GM18861 (cell line): ENCODE data around the gene SRP9.
"Not testable (repeated sequence)": the region's sequence is repeated elsewhere in the genome, so short reads cannot be mapped to it uniquely, and the experiment has no call there.

ENCODE experiments used
- ATAC-seq: cut with Tn5 transposase; IDR thresholded peaks from one replicate; pipeline ENCODE4 v1.9.1; 2021; ENCODE audit not compliant: unreplicated experiment

Gene SRP9

GRCh38 chr1:225774281-225775147 is 3.1 kb upstream of the SRP9 start:
- no peak for ATAC-seq

DNA sequence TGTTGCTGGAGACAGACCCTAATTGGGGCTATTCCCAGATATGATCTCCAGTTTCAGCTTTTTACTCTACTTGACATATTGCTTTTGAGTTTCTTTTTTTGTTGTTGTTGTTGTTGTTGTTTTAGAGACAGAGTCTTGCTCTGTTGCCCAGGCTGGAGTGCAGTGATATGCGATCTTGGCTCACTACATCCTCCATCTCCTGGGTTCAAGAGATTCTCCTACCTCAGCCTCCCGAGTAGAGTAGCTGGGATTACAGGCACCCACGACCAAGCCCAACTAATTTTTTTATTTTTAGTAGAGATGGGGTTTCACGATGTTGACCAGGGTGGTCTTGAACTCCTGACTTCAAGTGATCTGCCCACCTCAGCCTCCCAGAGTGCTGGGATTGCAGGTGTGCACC is 1.3 kb upstream of the SRP9 start:
- no peak for ATAC-seq

DNA sequence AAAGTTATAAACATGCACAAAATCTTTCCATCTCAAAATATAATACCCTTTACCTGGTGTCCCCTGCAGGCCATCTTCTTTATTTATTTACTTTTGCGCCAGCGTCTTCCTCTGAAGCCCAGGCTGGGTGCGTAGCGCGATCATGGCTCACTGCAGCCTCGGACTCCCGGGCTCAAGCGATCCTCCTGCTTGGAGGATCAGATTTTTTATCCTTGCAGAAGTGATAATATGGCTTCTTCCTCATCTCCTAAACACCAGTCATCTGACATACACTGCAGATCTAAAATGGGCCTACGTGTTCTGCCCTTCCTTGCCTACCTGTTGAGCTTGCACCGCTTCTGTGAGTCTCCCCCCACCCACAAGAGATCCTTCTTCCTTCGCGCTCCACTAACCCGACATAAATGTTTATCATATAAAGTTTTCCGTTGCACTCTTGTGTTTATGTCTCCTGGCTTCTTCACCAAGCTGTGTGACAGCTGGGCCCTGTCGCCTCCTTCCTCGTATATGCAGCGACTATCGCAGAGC is 506 bp upstream of the SRP9 start:
- no peak for ATAC-seq

GRCh38 chr1:225778337-225778669 is 677 bp downstream of the SRP9 start:
- no peak for ATAC-seq

- ATAC-seq, result not testable (repeated sequence)
These were observed 1.5 kb downstream of the SRP9 start for GRCh38 chr1:225779165-225779564.

DNA sequence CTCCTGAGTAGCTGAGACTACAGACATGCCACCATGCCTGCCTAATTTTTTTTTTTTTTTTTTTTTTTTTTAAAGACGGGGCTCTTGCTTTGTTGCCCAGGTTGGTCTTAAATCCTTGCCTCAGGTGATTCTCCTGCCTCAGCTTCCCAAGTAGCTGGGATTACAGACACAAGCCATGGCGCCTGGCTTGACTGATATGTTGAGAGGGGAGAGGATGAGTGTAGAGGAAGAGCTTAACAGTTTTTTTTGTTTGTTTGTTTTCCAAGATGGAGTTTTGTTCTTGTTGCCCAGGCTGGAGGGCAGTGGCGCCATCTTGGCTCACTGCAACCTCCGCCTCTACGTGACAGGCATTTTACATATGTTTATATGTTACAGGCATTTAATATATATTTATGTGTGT is 2.5 kb downstream of the SRP9 start:
- no peak for ATAC-seq

DNA sequence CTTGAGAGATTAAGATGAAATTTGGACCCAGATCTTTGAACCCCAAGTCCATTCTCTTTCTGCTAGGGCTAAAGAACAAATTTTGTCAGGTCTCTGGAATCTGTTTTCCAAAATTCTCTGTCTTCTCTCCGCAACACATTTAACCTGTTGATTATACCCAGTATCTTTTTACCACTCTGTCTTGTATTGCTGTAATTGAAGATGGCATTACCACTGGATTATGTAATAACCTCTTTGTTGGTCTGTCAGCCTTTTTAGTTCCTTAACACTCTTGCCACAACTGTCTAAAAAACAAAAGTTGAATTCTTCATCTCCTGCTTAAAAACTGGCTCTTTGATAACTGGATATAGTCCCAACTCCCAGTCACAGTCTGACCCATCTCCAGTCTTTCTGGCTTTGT is 3.0 kb downstream of the SRP9 start:
- no peak for ATAC-seq

DNA sequence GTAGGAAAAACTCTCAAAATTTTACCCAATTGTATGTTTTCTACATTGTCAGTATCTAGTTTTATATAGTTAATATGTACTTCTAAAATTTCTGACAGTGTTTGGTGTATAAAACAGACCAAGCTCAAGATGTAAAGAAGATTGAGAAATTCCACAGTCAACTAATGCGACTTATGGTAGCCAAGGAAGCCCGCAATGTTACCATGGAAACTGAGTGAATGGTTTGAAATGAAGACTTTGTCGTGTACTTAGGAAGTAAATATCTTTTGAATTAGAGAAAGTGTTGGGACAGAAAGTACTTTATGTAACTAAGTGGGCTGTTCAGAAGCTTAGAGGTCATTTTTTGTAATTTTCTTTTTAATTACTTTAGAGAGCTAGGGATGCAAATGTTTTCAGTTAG is 11.5 kb downstream of the SRP9 start:
- ATAC-seq, result not testable (repeated sequence)

DNA sequence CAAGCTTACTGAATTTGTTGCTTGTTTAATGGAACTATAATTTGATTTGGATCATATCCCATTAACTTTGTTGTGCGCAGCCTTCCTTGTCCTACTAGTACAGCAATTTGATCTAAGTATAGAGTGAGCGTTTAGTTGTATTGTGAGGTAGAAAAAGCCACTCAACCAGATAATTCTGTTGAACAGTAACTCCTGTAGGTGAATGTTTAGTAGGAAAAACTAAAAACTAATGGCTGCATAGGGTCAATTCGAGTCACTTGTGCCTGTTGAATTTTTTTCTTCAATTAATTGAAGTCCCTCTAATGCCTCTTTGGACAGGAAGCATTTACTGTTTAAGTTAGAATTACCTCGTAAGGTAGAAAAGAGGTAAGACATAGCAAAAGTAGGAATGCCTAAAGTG is 17.3 kb downstream of the SRP9 start:
- no peak for ATAC-seq

DNA sequence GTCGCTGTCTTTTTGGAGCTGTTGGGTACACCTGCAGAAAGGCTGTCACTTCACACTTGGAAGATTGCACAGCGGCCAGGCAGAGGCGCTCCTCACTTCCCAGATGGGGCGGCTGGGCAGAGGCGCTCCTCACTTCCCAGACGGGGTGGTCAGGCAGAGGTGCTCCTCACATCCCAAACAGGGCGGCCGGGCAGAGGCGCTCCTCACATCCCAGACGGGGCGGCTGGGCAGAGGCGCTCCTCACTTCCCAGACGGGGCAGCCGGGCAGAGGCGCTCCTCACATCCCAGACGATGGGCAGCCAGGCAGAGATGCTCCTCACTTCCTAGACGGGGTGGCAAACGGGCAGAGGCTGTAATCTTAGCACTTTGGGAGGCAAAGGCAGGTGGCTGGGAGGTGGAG is 18.5 kb downstream of the SRP9 start:
- not testable (repeated sequence) for ATAC-seq

- not testable (repeated sequence) for ATAC-seq
These were observed 23.5 kb downstream of the SRP9 start for GRCh38 chr1:225801146-225801545.

DNA sequence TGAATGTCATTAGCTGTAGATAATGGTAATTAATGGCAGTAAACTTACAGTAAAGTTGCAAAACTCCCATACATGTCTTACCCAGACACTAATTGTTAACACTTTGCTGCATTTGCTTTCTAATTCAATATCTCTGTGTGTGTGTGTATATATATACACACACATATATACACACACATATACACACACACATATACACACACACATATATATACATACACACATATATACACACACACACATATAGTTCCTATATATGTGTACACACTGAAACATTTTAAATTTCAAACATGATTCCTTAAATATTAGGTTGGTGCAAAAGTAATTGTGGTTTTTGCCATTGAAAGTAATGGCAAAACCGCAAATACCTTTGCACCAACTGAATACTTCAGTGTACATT is 28.6 kb downstream of the SRP9 start:
- ATAC-seq, result no peak

DNA sequence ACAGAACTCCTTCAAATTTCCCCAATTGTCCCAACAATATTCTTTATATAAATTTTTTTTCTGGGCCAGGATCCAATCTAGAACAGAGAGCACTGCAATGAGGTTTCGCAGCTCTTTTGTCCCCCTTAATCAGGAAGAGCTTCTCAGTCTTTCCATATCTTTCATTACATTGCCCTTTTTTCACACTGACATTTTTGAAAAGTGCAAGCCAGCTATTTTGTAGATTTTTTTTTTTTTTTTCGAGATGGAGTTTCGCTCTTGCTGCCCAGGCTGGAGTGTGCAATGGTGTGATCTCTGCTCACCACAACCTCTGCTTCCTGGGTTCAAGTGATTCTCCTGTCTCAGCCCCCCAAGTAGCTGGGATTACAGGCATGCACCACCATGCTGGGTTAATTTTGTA is 29.1 kb downstream of the SRP9 start:
- ATAC-seq, result not testable (repeated sequence)

DNA sequence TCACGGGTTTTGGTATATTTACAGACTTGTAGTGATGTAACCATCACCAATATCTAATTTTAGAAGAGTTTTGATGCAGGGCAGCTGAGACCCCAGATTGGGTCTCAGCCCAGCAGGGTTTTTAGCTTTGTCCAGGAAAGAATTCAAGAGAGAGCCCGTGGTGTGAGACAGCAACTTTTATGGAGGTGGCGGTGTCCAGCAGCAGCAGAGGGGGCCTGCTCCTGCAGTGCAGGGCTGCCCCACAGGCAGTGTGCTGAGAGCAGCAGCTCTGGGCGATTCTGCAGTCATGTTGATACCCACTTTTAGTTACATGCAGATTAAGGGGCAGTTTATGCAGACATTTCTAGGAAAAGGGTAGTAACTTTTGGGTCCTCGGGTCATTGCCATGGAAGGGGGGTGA is 30.5 kb downstream of the SRP9 start:
- no peak for ATAC-seq

DNA sequence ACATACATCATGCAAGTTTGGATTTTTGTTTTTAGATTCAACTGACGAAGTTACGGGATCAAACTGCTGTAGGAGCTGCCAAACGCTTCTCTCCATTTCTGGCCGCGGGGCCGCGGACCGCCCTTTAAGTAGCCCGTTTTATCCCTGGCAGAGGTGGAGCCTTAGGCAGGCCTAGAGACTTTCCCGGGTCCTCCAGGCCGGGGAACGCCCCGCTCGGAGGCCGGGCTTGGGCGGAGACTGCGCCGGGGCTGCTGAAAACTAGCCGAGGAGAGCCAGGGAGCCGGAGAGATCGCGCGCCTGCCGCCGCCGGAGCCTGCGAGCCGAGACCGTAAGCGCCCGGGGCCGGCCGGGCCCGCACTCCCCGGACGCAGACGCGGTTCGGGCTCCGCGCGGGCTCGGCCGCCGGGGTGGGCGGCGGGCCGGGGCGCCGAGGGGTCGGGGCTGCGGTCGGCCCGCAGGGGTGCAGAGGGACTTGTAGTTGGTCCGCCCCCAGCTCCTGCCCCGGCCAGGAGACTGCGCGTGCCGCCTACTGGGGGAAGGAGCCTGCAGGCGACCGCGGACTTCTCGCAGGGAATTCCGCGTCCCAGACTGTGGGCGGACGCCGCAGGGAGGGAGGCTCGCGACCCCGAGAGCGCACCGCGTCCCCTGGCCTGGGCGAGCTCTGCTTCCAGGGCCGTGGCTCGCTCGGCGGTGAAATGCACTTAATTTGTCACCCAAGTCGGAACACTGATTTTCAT is 32.4 kb downstream of the SRP9 start, which contains the start of gene EPHX1:
Gene EPHX1, plus strand, starts transcription at position 283 of the 737 bp plus-strand sequence. CDS start 18,606 bp downstream, outside the sequence.
- ATAC-seq, result peak; percentile 91

DNA sequence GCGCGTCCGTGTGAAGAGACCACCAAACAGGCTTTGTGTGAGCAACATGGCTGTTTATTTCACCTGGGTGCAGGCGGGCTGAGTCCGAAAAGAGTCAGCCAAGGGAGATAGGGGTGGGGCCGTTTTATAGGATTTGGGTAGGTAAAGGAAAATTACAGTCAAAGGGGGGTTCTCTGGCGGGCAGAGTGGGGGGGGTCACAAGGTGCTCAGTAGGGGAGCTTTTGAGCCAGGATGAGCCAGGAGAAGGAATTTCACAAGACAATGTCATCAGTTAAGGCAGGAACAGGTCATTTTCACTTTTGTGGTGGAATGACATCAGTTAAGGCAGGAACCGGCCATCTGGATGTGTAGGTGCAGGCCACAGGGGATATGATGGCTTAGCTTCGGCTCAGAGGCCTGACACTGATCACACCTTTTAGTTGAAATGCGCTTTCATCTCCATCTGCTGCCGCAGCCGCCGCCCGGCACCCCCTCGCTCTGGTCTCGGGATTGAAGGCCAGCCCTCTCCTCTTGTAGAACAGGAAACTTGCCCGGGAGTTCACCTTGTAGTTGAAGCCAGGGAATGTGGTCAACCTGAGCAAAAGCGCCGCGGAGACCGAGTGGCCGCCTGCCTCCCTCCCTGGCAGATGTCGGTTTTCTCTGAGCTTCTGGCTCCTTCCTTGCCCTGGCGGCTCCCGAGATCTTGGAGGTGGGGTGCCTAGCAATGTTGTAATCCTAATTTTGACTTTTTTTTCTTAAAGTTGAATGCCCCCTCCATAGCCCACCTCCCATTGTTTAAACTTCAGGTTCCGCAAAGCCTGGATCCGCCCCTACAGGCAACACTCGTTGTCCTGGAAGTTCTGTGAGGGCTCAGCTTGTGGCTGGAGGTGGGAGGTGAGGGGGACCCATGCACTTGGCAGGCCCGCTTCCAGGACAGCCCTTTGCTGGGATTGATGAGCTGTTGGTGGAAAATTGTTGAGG is 33.2 kb downstream of the SRP9 start:
- ATAC-seq, result not testable (repeated sequence)

GRCh38 chr1:225811622-225812487 is 34.2 kb downstream of the SRP9 start:
- ATAC-seq, result no peak

DNA sequence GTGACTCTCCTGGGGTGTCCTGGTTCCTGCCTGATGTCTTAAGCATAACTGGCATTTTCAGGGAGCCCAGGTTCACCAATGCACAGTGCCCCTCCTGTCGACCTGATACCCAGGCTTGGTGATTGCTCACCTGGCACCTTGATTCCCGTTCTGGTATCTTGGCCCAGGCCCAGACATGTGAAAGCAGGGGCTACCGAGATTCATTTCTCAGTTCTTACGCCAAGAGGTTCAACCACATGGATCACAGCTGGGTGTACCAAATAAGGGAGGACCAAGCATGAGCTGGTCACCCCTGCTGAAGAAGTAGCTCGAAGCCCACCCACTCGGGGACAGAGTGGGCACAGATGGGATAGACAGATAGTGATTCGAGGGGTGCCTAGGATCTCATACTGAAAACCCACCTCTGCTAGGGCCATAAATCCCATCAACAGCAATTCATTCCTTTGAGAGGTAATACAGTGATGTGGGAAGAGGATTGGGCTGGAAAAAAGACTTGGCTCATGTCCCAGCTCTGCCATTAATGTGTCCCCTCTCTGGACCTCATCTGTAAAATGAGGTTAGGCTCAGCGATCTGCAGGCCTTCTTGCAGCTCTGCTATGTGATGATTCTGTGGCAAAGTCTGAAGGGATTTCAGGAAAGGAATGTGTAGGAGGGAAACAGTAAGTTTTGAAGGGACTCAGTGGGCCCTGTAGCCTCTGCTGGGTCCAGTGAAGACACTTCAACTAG is 35.0 kb downstream of the SRP9 start:
- no peak for ATAC-seq
